Activated CD8-positive, alpha-beta memory T cell treated with anti-CD3 and anti-CD28 coated beads for 1 hour (primary cell): ENCODE measurements around the gene IQUB.
"Not testable (repeated sequence)": the region's sequence is repeated elsewhere in the genome, so short reads cannot be mapped to it uniquely, and the experiment has no call there.

ENCODE experiments used
- DNase-seq, 2 donors: peaks; one replicate each; pipeline ENCODE4 v3.0.0-alpha.2; 2020; ENCODE audit warnings: low read depth in 1 of 2; ENCODE audit errors: extremely low read depth in 1 of 2

The IQUB gene

DNA sequence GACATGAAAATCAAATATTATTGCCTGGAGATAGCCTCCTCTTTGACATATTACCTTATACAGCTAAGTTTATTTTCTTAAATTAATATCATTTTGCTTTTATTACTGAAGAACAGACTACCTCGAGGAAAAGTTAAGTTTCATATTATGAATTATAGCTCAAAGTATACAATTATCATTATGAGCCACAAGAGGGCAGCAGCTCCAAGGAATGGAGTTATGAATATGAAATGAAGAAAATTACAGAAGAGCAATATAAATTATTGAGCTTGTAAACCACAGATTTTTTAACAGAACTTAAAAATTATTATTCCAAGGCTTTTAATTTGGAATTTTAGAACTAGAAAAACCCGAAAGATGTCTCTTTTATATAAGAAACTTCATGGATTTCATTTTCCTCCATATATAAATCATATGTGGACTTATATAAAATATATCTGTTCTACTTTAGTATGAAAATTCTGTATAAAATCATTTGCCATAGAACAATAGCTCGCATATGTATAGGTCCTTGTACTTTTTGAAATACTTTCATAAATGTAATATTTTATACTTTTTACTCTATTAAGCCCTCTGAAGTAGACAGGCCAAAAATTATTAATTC lies 40.1 kb downstream of the IQUB start:
- DNase-seq: no peak

DNA sequence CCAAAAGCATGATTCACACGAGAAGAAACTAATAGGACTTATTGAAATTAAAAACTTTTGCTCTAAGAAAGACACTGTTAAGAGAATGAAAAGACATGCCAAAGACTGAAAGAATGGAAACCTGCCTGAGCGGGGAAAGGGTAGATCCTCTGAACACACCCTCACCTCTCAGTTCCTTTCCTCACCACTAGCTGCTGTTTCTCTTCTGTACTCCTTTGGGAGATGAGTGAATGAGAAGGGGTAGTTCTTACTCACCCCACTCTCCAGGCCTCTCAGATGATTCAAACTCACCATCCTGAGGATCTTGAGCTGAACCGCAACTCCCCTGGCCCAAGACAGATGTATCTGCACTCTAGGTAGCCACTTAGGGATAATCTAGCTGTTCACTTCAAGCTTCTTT lies 41.9 kb downstream of the IQUB start:
- DNase-seq: no peak

DNA sequence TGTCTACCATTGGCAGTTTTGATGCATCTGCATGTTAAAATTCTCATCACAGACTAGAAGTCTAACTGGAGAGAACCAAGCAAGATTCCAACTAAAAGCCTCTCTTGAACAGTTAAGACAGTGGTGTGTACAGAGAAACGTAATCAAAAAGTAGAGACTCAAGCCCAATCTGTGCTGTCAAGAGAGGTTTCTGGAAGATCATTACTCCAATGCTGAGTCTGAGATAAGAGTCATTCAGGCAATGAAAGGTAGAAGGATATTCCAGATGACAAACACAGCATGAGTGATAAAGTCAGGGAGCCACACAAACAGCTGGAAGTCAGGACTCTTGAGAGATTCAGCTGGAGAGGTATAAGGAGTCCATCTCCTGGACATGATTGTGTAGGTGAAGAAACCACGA lies 48.7 kb downstream of the IQUB start:
- DNase-seq: no peak

DNA sequence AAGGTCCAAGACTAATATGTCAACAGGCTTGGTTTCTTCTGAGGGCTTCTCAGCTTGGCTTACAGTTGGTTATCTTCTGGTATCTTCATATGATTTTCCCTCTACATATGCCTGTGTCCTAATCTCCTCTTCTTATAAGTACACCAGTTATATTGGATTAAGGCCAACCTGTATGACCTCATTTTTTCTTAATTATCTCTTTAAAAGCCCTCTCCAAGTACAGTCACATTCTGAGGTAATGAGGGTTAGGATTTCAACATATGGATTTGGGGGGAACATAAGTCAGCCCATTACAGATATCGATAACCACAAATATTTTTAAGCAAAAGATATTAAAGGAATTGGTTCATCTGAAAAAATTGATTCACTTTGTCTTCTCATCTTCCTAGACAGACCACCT lies 49.2 kb downstream of the IQUB start:
- no peak for DNase-seq

DNA sequence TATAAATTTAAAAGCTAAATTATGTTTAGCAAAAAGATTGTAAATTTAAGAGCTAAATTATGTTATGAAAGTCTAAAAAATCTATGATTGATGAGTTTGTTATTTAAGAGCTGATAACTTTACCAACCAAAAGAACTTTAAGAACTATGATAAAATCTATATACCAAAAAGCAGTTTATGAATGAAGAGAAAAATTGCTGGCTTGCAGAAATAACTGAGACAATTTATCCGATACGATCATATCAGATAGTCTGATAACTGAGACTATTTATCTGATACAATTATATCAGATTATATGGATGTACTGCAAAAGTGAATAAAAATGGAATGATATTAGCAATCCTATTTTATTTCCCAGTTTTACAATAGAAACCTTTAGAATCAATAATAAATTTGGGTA lies 50.2 kb downstream of the IQUB start:
- DNase-seq: no peak

DNA sequence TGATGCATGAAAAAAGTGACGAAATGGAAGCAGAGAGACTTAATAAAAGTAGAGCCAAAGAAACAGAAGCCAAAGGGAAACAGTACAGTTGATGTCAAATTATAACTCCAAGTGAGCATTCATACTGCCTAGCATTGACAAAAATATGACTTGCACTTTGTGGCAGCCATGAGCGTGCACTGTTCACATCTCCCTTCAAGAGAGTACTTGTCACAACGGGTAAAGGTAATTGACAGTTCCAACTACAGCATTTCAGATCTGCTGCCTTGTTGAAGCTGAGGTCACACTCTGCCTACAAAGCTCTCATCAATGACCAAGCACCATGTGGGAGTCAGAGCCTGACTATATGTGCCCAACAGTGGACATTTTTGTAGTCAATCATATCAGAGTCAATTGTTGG lies 54.3 kb downstream of the IQUB start:
- DNase-seq: no peak

DNA sequence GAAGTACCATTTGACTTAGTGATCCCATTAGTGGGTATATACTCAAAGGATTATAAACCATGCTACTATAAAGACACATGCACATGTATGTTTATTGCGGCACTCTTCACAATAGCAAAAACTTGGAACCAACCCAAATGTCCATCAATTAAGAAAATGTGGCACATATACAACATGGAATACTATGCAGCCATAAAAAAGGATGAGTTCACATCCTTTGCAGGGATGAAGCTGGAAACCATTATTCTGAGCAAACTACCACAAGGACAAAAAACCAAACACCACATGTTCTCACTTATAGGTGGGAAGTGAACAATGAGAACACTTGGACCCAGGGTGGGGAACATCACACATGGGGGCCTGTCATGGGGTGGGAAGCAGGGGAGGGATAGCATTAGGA lies 56.3 kb downstream of the IQUB start:
- DNase-seq: not testable (repeated sequence)

DNA sequence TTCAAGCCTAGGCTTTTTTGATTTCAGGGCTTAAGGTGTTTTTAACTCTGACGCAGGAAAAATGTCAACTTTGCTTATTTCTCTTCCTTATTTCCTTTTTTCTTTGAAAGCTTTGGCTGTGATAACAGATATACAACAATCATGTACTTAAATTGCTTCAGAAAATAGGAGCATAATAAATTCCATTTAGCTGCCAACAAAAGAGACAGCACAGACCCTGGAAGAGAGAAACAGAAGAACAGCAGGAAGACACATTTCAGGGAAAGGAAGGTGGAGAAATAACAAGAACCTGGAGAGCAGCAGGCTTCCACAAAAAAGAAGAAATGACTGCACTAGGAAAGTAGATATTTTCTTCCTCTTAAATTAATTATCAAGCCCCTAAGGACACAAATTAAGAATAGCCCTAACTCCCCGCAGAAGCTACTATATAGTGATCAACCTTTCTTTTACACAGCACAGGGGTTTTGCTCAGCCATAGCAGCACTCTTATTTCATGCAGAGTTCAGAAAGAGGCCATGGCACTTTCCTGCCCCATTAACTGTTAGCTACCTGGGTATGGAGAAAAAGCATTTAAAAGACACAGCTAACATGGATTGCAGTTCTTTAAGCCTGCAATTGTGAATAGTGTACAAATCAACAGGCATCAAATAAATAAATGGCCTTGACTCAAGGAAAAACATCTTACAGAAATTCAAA lies 61.5 kb downstream of the IQUB start:
- no peak for DNase-seq

DNA sequence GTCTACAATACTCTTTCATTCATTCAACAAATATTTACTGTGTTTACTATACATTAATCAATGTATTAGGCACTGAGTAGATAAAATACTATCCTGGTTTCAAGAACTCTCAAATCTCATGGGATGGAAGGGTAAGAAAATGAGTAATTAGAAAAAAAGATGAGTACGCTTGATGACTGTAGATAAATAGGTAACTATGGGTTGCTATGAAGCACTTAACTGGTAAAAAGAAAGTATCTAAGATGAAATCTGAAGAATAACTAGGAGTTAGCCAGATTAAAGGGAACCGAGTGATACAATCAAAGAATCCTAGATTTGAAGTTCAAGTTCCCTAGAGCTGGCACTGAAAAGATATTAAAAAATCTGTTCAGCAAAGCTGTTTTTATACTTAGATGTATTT lies 62.1 kb downstream of the IQUB start:
- no peak for DNase-seq

DNA sequence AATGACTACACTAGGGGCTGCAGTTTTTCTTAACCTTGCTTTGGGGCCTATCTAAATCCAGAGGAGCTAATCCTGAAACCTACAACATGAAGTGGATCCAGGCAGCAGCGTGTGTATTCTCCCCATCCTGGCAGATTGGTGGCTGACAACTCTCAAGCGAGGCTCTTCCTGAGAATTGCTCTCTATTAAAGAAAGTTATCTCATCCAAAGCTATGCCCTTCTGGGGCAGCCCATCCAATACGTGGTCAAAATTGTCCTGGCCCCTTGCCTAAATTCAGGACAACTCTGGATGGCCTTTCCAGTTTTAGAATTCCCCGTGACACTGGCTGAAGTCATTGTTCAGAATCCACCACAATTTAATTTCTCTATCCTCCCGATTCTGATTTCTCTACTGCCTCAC lies 66.1 kb downstream of the IQUB start:
- no peak for DNase-seq

DNA sequence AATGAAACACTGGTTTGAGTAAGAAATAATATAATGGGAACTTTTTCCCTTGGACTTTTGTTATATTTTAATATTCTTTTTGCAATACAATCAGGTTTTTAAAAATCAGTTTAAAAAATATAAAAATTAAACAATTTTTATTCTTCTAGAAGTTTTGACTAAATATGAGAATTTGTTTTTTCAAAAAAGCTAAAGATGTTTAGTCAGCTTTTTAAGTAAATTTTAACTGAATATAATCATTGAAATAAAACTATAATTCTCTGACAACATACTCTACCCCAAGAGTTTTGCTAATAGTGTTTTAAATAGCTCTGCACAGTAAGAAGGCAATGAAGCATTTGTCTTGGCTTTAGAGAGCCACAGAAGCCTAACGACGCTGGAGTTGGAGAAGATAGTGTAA lies 70.5 kb downstream of the IQUB start:
- DNase-seq: no peak

DNA sequence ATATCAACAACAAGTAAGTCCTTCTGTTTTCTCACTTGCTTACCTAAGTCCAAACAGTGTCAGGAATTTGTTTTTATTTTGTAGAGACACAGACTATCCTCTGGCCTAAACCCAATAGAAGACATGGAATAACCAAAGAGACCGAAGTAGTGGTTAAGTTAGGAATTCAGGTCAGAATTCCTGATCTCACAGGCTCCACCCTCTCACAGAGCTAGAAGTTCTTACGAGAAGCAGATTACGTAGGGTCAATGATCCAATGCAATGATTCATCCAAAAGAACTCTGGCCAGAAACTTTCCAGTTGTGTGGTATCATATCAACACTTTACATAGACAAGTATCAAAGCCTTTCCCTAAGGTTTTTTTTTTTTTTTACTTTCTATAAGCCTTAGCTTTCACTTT lies 73.8 kb downstream of the IQUB start:
- DNase-seq: no peak

DNA sequence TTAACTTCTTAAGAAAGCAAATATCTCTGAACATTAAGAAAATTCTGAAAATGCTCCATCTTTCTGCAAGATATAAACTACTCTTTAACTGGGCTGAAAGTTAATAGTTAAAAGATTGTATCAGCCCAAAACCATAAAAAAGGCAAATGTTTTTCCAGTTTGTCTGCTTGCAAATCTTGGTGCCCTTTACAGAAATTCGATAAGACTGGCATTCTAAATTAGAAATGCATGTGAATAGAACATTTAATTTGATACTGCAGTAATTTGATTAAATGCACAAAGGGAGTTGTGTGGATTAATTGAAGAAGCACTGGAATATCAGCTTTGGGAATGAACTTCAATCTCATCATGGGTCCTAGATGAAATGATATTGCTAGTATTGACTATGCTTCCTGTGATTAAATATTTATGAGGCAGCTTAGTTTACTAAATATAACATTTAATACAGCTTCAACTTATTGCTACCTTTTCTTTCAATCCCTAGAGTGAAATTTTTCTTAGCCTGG lies 78.4 kb downstream of the IQUB start:
- no peak for DNase-seq

DNA sequence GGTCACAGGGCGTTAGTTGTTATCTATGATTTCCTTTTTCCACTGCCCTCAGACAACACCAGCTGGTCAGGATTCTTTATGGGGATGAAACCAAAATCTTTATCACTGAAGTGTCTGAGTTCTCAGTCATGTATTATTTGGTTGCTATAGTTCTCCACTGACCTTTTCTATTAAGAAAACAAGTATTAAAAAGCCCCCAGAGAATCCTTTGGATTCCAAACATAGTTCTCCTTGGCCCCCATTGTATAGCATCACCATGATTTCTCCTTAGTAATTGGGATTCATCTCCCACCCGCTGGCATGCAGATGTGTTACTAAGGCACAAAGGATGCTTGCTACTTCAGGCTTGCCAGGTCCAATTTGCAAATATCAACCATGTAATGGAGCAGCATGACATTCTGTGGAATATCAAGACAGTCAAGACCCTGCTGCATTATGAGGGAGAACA lies 94.3 kb downstream of the IQUB start:
- no peak for DNase-seq

DNA sequence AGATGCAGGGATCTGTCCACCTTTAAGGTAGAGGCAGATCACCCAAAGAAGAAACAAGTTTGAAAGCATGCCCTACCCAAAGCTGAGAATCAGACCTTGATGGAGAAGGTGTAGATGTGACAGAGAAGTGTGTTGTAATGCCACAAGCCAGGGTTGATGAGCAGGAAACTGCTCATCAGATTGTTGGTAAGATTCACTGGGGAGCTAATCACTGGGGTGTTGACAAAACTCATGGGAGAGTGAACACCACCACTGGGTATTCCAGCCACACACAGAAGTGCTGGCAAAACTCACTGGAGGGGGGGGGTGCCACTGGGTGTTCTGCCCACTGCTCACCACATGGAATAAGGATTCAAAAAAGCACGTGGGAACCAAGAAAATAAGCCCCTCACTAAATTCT lies 95.2 kb downstream of the IQUB start:
- DNase-seq: no peak

DNA sequence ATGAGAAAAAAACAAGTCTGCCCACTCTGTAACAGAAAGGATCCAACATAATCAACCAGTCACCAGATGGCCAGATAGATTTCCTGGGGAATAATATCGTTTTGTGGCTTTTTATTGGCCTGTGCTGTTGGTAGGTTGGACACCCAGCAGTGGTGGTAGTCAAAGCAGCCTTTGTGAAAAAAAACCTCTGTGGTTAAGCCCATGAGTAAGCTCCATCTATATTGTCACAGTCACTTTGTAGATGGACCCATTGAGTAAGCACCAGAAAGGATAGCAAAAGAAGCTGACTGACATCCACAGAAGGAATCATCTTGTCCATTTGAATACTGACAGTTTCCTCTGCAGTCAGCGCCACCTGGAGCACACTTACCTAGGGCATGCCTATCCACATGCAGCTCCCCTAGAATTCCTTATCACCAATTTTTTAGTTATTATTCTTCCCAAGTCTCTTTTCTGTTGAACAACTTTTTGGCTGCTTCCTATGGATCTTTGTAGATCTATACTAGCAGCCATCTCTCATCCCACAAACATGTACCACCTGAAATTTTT lies 96.9 kb downstream of the IQUB start:
- DNase-seq: no peak

DNA sequence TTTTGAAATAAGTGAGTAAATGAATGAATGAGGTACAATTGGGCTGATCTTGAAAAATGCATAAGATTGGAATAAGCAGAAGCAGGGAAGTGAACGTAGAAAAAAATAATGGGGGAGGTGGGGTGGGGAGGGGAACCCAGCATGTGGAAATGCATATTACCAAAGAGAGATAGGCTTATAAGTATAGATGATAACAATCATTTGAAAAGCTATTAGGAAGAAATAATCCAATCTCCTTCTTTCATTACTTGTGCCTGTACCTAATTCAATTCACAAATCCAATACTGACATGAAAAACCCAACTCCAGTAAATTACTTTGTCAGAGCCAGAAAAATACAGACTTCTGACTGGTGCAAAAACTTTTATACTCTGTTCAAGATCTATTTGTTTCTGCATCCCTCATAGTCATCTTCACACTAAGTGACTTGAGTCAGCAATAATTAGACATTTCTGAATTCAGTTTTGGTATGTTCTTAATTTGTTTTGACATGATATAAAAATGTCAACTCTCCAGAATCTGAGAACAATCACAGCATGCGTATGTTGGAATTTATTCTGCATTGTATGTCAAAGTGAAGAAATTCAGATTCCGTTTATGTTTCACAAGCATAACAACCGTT lies 99.2 kb downstream of the IQUB start:
- DNase-seq: no peak

DNA sequence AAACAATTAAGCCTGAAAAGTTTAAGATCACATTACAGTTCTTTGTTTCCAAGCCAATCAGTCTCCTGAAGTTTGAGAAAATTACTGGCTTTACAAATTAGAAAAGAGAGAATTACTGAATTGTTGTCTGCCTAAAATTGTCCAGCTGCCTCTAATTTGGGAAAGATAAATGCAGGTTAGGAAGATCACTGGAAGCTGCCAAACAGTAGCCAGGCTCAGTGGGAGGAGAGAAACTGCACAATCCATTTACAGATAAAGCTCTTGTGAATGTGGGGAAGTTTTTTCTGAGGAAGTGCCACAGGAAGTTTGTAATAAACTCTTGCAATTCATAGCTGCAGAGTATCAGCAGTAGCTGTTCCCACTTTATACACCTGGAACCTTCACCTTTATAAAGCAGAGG lies 100.7 kb downstream of the IQUB start:
- DNase-seq: no peak

DNA sequence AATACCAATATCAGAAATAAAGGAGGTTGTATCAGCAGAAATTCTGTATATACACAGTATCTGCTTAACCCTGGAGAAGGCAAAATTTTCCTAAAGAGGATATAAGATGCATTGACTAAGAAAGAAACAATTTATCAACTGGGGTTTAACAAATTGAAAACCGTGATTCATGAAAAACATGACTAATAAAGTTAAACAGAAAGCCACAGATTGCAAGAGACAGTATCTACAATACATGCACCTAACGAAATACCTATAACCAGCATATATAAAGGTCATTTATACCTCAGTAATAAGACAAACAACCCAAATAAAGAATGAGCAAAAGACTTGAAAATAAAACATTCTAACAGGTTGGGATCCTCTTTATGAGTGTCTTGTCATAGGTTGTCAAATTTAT lies 101.8 kb downstream of the IQUB start:
- DNase-seq: no peak

DNA sequence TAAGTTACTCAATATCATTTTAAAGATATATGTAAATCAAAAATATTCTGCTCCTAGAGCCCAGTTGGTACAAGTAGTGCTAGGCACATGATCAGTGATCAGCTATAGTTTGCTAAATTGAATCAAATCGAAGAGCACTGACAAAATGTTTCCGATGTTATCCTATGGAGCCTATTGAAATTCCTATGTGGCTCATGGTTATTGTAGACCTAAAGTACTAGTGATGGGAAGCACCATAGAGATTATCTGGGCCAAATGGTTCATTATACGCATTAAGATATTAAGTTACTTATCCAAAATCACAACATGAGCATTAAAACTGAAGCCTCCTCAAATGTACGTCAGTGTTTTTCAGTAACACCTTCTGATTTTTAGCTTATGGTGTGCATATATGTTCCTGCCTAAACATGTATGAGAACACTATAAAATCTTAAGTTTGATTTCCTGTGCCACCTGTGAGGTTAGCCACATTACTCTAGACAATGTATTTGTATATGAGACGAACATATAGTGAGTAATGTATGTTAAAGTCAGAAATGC lies 103.2 kb downstream of the IQUB start:
- DNase-seq: no peak

DNA sequence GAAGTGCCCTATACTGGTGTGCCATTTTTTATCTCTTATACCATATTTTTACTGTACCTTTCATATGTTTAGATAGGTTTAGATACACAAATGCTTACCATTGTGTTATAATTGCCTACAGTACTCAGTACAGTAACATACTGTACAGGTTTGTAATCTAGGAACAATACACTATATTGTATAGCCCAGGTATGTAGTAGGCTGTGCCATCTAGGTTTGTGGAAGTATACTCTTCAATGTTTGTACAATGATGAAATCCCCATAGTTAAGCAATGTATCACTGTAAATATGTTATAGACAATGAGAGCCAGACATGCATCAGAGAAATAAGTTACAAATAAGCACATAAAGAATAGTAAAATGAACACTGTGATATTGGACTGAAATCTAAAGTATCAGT lies 109.1 kb downstream of the IQUB start:
- DNase-seq: no peak

DNA sequence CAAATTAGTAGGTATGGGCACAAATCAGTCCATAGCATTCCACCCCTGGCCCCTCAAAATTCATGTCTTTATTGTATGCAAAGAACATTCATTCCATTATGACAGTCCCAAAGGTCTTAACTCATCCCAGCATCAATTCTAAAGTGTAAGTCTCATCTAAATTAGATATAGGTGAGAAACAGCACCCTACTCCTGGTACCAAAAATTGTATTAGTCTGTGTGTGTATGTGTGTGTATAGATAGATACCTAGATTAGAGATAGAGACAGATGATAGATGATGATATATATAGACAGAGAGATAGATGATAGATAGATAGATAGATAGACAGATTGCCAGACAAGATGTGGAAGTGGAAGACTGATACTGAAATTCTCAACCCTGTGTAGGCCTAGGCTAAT lies 109.9 kb downstream of the IQUB start:
- DNase-seq: no peak
